ENCODE results near the gene THEM5. TPM values are rescaled to one million over a fixed set of nuclear protein-coding genes. Genes with fewer than 3 reads are reported as not detected.

The THEM5 gene
- total and polyA plus RNA-seq, 2 experiments from 2014 or later = not detected

DNA sequence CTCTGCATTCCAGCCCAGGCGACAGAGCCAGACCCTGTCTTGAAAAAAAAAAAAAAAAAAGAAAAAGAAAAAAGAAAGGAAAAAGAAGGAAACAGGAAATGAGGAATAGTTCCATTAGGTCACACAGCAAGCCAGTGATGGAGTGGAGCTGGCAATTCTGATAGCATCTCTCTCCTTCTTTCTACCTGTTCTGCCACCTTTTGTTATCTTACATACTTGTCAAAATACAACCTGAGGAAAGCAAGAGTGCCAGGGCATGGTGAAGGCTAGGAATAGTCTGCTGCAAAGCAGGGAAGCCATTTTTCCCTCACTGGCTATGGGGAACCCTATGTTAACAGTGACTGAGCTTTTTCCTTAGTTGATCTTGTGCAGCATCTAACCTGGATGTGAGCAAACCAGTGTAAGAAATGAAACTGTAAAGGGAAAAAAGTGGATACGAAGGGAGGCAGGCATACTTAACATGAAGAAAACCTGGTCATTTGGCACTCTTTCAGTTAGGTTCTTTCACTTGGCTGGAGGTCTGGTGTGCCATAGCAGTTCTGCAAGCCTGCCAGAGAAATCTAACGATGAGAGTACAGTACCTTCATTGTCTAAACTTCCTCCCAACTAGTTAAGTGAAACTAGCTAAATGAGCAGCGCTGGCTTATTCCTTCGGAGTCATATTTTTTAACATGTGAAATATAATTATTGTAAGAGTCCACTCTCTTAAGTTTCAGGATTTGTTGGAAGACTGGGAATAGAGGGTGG, 17.9 kb upstream of the THEM5 start:
- peak in 1 of 2 donors; percentile 42 for DNase-seq (ENCODE audit: low read depth in 1 of 2, low spot score in 1 of 2)
- H3K36me3 ChIP-seq = no peaks in the 10 kb centered on the region
- no peaks in the 10 kb centered on the region for H3K9me3 ChIP-seq (ENCODE audit: low read depth)
- TF ChIP-seq, protein P1, sequence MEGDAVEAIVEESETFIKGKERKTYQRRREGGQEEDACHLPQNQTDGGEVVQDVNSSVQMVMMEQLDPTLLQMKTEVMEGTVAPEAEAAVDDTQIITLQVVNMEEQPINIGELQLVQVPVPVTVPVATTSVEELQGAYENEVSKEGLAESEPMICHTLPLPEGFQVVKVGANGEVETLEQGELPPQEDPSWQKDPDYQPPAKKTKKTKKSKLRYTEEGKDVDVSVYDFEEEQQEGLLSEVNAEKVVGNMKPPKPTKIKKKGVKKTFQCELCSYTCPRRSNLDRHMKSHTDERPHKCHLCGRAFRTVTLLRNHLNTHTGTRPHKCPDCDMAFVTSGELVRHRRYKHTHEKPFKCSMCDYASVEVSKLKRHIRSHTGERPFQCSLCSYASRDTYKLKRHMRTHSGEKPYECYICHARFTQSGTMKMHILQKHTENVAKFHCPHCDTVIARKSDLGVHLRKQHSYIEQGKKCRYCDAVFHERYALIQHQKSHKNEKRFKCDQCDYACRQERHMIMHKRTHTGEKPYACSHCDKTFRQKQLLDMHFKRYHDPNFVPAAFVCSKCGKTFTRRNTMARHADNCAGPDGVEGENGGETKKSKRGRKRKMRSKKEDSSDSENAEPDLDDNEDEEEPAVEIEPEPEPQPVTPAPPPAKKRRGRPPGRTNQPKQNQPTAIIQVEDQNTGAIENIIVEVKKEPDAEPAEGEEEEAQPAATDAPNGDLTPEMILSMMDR (IDR thresholded peaks at IDR 0.05; ENCODE audit: low read depth, low read length) = no peak
- no peak overlapping the region for H3K4me3 ChIP-seq
- H3K27ac ChIP-seq = no peak overlapping the region
- no peaks in the 10 kb centered on the region for H3K4me1 ChIP-seq (ENCODE audit: low read depth)
- no peaks in the 10 kb centered on the region for H3K27me3 ChIP-seq

DNA sequence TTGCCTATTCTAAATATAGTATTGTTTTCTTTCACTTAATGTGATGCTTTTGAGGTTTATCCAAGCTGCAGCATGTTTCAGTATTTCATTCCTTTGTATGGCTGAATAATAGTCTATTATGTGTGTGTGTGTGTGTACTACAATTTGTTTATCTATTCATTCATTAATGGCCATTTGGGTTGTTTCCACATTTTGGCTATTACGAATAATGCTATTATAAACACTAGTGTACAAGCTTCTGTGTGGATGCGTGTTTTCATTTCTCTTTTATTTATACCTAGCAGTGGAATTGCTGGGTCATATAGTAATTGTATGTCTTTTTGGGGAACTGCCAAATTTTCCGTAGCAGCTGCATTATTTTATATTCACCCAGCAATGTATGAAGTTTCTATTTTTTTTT, 15.0 kb upstream of the THEM5 start:
- TF ChIP-seq, protein P1 (IDR thresholded peaks at IDR 0.05; ENCODE audit: low read depth, low read length) = no peak
- Histone ChIP-seq H3K27me3 (no peaks in the 10 kb centered on the region), H3K36me3 (no peaks in the 10 kb centered on the region)

DNA sequence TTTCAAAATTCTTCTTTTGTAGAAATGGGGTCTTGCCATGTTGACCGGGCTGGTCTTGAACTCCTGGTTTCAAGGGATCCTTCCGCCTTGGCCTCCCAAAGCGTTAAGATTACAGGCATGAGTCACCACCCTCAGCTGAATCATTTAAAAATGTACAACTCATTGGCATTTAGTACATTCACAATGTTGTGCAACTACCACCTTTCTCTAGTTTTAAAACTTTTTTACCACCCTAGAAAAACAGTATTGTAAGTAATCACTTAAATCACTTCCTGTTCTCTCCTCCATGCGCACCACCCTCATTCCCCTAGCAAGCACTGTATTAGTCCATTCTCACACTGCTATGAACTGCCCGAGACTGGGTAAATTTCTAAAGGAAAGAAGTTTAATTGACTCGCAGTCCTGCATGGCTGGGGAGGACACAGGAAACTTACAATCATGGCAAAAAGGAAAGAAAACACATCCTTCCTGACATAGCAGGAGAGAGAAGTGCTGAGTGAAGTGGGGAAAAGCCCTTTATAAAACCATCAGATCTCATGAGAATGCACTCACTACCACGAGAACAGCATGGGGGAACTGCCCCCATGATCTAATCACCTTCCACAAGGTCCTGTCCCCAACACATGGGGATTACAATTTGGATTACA, 14.4 kb upstream of the THEM5 start:
- H3K36me3 ChIP-seq = no peaks in the 10 kb centered on the region
- no peaks in the 10 kb centered on the region for H3K4me1 ChIP-seq (ENCODE audit: low read depth)
- TF ChIP-seq, protein P1 (IDR thresholded peaks at IDR 0.05; ENCODE audit: low read depth, low read length) = no peak
- H3K4me3 ChIP-seq = no peak overlapping the region
- DNase-seq (ENCODE audit: low read depth in 1 of 2, low spot score in 1 of 2) = peak in 1 of 2 donors; percentile 92
- H3K27ac ChIP-seq = no peak overlapping the region
- no peaks in the 10 kb centered on the region for H3K27me3 ChIP-seq
- no peaks in the 10 kb centered on the region for H3K9me3 ChIP-seq (ENCODE audit: low read depth)

More for the DNA sequence above, 15.0 kb upstream of the THEM5 start:
- Histone ChIP-seq H3K9me3 (ENCODE audit: low read depth) (no peaks in the 10 kb centered on the region), H3K4me1 (ENCODE audit: low read depth) (no peaks in the 10 kb centered on the region), H3K4me3 (no peak overlapping the region), H3K27ac (no peak overlapping the region)
- peak in 1 of 2 donors; percentile 43 for DNase-seq (ENCODE audit: low read depth in 1 of 2, low spot score in 1 of 2)

DNA sequence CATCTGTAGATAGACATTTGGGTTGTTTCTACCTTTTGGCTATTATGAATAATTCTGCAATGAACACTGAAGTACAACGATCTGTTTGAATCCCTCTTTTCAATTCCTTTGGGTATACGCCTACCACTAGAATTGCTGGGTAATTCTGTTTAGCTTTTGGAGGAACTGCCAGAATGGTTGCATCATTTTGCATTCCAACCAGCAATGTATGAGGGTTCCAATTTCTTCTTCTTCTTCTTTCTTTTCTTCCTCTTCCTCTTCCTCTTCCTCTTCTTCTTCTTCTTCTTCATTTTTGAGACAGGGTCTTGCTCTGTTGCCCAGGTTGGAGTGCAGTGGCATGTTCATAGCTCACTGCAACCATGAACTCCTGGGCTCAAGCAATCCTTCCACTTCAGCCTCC, 13.8 kb upstream of the THEM5 start:
- Histone ChIP-seq H3K27me3 (no peaks in the 10 kb centered on the region), H3K4me1 (ENCODE audit: low read depth) (no peaks in the 10 kb centered on the region), H3K27ac (no peak overlapping the region), H3K36me3 (no peaks in the 10 kb centered on the region), H3K9me3 (ENCODE audit: low read depth) (no peaks in the 10 kb centered on the region), H3K4me3 (no peak overlapping the region)
- TF ChIP-seq, protein P1 (IDR thresholded peaks at IDR 0.05; ENCODE audit: low read depth, low read length) = no peak
- DNase-seq (ENCODE audit: low read depth in 1 of 2, low spot score in 1 of 2) = peak in 1 of 2 donors; percentile 21

- Histone ChIP-seq H3K36me3 (no peaks in the 10 kb centered on the region), H3K27ac (no peak overlapping the region), H3K4me3 (no peak overlapping the region), H3K27me3 (no peaks in the 10 kb centered on the region), H3K4me1 (ENCODE audit: low read depth) (no peaks in the 10 kb centered on the region), H3K9me3 (ENCODE audit: low read depth) (no peaks in the 10 kb centered on the region)
- TF ChIP-seq, protein P1 (IDR thresholded peaks at IDR 0.05; ENCODE audit: low read depth, low read length) = no peak
- DNase-seq (ENCODE audit: low read depth in 1 of 2, low spot score in 1 of 2) = peak in 1 of 2 donors; percentile 8
Measured at GRCh38 chr1:151864411-151864810, 10.9 kb upstream of the THEM5 start.
